NK-92 treated with Interleukin-12 subunit alpha and Interleukin-12 subunit beta, amount 100 ng/mL, for 24 hours (cell line): Measurements from ENCODE around the gene GRHL1.

ENCODE experiments used
- DNase-seq: peaks from one replicate; lab custom pipeline; 2025; lab: John Stamatoyannopoulos, UW

Gene GRHL1

DNA sequence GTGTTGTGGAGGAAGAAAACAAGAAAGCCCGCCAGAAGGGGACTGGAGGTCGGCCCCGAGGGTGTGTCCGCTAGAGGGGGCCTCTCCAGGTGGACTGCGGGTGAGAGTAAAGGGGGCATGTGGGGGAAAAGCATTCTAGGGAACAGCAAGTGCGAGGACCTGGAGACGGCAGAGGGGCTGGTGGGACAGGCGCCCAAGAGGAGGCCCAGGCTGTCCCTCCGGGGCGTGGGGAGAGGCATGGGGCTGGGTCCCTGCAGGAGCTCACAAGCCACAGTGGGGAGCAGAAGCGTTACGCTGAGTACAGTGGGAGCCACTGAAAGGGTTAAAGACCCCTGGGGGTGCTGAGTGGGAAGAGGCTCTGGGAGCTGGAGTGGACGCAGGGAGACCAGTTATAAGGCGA is 90.2 kb downstream of the GRHL1 start:
- no peak for DNase-seq

DNA sequence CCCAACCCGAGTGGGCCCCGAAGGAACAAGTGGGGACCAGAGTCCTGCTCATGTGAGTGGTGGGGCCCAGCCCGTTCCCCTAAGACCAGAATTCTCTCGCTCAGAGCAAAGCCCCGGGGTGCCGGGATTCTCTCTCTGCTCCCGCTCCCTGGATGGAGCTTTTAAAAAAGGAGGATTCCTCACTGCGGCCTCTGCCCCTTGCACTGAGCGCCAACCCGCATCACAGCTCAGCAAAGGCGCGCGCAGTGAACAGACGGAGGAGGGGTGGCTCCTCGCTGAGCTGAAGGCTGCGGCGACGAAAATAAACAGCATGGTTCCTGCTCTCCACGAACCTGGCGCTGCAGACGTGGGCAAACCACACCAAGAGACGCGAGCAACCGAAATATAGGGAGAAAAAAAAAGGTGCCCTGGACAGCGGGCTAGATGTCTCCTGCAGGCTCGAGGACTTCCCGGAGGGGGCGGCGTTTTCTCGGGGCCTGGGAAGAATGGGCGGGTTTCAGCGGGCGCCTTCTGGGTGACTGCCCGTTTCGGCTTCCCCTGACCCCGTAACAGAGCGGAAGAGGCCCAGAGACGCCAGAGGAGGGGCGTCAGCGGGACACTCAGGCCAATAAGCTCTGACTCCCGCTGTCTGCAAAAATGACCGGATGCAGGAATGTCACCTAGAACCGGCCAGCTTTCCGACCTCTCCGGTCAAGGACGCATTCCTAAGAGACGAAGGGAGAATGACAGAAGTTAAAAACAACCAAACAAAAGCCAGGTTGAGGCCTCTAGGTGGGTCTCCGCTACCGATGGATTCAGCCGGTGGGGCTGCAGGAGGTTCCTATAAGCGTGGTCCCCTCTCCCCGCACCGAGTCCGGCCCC is 91.0 kb downstream of the GRHL1 start:
- DNase-seq, result no peak

DNA sequence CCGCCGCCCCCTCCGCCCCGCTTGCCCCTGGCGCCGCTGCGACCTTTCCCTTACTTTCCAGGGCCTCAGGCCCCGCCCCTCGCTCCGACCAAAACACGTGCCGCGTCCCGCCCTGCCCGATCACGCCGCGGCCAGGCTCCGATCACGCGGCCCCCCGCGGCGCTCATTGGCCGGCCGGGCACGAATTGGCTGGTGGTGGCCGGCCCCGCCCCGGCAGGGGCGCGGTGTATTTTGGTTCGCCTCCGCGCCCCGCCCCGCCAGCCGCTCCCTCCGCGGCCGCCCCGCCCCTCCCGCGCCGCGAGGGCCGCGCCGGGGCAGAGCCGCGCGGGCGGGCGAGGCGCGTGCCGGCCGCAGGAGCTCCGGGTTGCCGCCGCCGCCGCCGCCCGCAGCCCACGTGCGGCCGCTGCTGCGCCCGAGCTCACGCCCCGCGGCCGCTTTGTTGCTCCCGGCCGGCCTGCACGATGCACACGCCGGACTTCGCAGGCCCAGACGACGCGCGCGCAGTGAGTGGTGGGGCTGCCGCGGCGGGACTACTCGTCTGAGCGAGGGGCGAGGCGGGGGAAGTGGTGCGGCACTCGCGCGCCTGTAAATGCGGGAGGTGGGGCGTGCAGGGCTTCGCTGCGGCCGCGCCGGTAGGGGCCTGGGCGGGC is 91.9 kb downstream of the GRHL1 start, which contains the start of gene KLF11:
Gene KLF11, plus strand, starts transcription at position 295 of the 650 bp plus-strand sequence. Its CDS starts 167 bp downstream, at position 462.
- DNase-seq, result no peak

DNA sequence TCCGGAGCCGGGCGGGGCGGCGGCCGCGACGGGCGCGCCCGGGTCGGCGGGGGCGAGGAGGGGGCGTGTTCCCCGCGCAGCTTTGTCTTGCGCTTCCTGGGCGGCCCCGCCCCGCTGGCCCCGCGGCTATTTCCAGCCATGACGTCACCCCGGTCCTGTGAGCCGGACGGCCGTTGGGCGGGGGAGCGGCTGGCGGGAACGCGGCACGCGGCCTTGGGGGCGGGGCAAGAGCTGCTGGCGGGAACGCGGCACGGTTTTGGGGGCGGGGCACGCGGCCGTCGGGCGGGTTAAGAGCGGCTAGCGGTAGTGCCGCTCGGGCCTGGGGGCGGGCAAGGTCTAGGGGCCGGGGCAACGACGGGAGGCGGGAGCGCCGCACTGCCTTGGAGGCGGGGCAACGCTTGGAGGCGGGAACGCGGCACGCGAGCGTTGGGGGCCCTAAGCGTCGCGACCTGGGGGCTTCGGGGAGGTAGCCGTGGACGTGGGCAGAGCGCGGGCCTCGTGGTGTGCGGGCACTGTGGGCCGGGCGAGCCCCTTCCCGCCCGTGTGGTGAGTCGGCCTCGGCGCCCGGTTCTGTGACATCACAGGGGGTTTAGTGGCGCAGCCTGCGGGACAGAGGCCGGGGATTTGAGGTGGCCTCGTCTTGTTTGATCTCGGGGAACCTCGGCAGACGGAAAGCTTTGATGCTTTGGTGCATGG is 92.6 kb downstream of the GRHL1 start:
- DNase-seq, result no peak

DNA sequence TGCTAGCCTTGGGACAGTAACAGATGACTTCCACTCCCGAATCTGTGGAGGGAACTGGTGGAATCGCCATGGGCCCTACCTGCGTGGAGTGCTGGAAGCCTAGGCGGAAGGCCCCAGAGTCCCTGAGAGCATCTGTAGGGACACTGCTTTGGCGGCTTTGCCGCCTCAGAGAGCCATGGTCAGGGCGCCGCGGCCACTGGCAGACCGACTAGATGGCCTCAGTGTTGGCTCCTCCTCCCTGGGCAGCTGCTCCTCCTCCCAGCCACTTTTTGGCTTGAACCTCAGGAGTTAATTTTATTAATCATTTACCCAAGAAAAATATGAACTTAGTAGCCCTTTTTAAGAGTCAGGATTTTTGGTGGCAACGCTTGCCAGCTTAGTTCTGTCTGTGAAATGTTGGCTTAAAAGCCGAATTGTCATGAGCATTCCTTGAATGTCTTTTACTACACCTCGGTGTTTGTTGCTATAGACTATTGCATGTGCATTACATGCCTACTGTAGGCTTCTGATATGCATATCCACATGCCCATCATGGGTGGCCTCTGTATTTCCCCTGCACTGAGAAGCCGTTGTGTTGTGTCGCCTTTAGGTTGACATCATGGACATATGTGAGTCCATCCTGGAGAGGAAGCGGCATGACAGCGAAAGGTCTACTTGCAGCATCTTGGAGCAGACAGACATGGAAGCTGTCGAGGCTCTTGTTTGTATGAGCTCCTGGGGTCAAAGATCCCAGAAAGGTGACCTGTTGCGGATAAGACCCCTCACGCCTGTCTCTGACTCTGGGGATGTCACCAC is 94.3 kb downstream of the GRHL1 start:
- DNase-seq, result no peak

DNA sequence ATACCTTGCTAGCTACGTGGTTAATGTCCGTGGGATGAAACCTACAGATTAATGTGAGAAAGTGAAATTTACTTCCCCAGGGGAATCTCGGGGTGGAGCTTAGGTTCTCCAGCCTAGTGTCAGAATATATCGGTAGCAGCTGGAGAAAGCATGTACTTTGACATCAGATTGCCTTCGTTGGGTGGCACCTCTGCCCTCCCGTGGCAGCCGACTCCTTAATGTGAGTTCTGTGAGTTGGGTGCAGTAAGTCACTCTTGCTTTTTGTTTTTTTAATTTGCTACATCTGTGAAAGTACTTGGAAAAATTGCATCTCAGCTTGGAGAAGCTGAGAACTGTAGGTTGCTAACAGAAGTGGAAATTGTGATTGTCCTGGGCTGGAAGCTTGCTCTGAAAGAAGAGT is 95.4 kb downstream of the GRHL1 start:
- no peak for DNase-seq

DNA sequence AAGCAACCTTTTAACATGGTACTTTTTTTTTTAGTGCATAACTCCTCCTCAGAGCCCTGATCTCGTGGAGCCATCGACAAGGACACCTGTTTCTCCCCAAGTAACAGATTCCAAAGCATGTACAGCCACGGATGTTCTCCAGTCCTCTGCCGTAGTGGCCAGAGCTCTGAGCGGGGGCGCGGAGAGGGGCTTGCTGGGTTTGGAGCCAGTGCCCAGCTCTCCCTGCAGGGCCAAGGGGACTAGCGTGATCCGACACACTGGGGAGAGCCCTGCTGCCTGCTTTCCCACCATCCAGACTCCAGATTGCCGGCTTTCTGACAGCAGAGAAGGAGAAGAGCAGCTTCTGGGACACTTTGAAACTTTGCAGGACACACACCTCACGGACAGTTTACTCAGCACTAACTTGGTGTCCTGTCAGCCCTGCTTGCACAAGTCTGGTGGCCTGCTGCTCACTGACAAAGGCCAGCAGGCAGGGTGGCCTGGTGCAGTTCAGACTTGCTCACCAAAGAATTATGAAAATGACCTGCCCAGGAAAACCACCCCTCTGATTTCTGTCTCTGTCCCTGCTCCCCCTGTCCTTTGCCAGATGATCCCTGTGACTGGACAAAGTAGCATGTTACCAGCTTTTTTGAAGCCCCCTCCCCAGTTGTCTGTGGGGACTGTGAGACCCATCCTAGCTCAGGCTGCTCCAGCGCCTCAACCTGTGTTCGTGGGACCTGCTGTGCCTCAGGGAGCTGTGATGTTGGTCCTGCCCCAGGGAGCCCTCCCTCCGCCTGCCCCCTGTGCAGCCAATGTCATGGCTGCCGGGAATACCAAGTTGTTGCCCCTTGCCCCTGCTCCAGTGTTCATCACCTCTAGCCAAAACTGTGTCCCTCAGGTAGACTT is 96.4 kb downstream of the GRHL1 start:
- no peak for DNase-seq

DNA sequence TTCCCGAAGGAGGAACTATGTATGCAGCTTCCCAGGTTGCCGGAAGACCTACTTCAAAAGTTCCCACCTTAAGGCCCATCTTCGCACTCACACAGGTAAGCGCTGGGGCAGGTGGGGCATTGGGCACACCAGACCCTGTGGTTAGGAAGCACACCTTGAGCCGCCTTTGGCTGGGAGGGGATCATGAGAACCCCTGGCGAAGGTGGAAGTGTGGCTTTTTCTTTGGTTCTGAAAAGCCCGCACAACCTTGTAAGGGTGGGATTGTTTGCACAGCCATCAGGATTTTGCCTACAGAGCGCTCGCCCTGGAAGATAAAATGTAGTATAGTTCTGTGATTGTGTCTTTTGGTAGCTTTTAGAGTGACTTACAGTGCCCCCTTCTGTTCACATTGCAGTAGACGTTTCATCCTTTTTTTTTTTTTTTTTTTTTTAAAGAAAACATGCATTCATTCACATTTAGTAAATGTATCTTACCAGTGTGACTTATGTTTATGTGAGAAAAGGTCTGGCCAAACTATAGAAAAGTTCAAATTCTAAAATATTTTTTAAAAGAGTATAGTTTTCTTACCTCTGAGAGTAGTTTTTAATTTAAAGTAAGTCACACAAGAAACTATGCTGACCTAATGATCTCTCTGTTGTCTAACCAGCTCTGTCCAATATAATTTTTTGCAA is 97.1 kb downstream of the GRHL1 start:
- DNase-seq, result no peak
